Sigmoid colon (tissue), 7 donors: ENCODE data around the gene UQCRQ. TPM values are rescaled to one million over a fixed set of nuclear protein-coding genes. Genes with fewer than 3 reads are reported as not detected.

ENCODE experiments used
- DNase-seq: peaks from one replicate; pipeline ENCODE4 v3.0.0-alpha.2; 2019
- H3K27ac ChIP-seq, 4 donors: fragments of 200-600 bp; sonication (generic); one replicate each; pipeline ENCODE4 v1.5.1; 2016 to 2019; ENCODE audit warnings: mild to moderate bottlenecking in 1 of 4
- H3K27me3 ChIP-seq, 3 donors: fragments of 200-600 bp; sonication (generic); one replicate each; pipeline ENCODE4 v1.5.1; 2019; ENCODE audit warnings: mild to moderate bottlenecking in 1 of 3
- H3K36me3 ChIP-seq, 4 donors: fragments of 200-600 bp; sonication (generic); one replicate each; pipeline ENCODE4 v1.5.1; 2016 to 2019
- H3K4me1 ChIP-seq, 4 donors: fragments of 200-600 bp; sonication (generic); one replicate each; pipeline ENCODE4 v1.5.1; 2017 to 2019
- H3K4me3 ChIP-seq, 4 donors: fragments of 200-600 bp; sonication (generic); one replicate each; pipeline ENCODE4 v1.5.1; 2017 to 2019; ENCODE audit warnings: mild to moderate bottlenecking in 2 of 4, moderate library complexity in 1 of 4
- H3K9me3 ChIP-seq, 4 donors: fragments of 200-600 bp in 3 of 4; sonication (generic) in 3 of 4; one replicate each; pipeline versions ENCODE4 v1.5.1 to v1.6.1; 2013 to 2019
- EP300 ChIP-seq, 4 donors: sonication (generic); formaldehyde crosslinking; IDR thresholded peaks; one replicate each; pipeline ENCODE4 v1.6.1; 2017; ENCODE audit warnings: antibody characterized with exemption in 4 of 4
- POLR2A ChIP-seq, 2 donors: fragments of 450-650 bp; IDR thresholded peaks; one replicate each; pipeline ENCODE4 v1.6.1; 2016; ENCODE audit warnings: antibody characterized with exemption in 2 of 2, mild to moderate bottlenecking in 2 of 2, moderate library complexity in 2 of 2
- POLR2AphosphoS5 ChIP-seq, 4 donors: sonication (generic); formaldehyde crosslinking; IDR thresholded peaks; one replicate each; pipeline ENCODE4 v1.6.1; 2017; ENCODE audit warnings: antibody characterized with exemption in 4 of 4
- WGBS, 2 donors: extraction: QIAGEN DNeasy Blood & Tissue Kit; methylation state at CpG; one replicate each; pipeline ENCODE4 v1.1.7; 2013; 5-methylcytosine and 5-hydroxymethylcytosine counted together
- intact Hi-C: fragments of 100-400 bp; cut with DNase I; formaldehyde crosslinking; loops from one replicate; pipeline ENCODE4 v1.15.1; 2023
- polyA plus RNA-seq, 3 donors: library from polyadenylated mRNA; stranded (reverse); fragments of 200-250 nt; gene quantifications; one replicate each; pipeline ENCODE4 v1.2.3, GENCODE V29; 2013
- total RNA-seq, 4 donors: library from RNA; depleted of rRNA; stranded (reverse); fragments of >200 nt; gene quantifications; one replicate each; pipeline ENCODE4 v1.1.0, GENCODE V29; 2016
- TF ChIP-seq, protein P1 (sequence below), 4 experiments: fragments of 450-650 bp in 3 of 4; fragments of 200-600 bp in 1 of 4; IDR thresholded peaks; one replicate each; pipeline ENCODE4 v1.5.1; 2016 to 2019; ENCODE audit warnings: antibody characterized with exemption in 4 of 4, mild to moderate bottlenecking in 3 of 4, moderate library complexity in 2 of 4
- donor health status: healthy with polysubstance abuse.
- donor health status: Bipolar disorder and iron deficiency.
- donor health status: healthy.

The UQCRQ gene
- total and polyA plus RNA-seq, 7 donors: 113 to 936 (median 230) TPM

- no peaks in the 10 kb centered on the region for H3K27me3 ChIP-seq
- 14 to 55% methylated on average over 2 of the region's 2 CpGs for WGBS, 2 donors
- DNase-seq: no peak
- H3K9me3 ChIP-seq: no peaks in the 10 kb centered on the region
- intact Hi-C loops: no loop called here
- peak in 1 of 2 donors; percentile 28 for TF ChIP-seq POLR2A (IDR thresholded peaks at IDR 0.05)
- no peak for TF ChIP-seq POLR2AphosphoS5 (IDR thresholded peaks at IDR 0.05)
- no peaks in the 10 kb centered on the region for H3K36me3 ChIP-seq
- H3K27ac ChIP-seq: no peak overlapping the region
- H3K4me1 ChIP-seq: peaks cover 0 to 8% (median 2%) of the 10 kb centered on the region in 4 donors
- no peak overlapping the region for H3K4me3 ChIP-seq
Measured at GRCh38 chr5:132837868-132838267, 28.6 kb upstream of the UQCRQ start.

DNA sequence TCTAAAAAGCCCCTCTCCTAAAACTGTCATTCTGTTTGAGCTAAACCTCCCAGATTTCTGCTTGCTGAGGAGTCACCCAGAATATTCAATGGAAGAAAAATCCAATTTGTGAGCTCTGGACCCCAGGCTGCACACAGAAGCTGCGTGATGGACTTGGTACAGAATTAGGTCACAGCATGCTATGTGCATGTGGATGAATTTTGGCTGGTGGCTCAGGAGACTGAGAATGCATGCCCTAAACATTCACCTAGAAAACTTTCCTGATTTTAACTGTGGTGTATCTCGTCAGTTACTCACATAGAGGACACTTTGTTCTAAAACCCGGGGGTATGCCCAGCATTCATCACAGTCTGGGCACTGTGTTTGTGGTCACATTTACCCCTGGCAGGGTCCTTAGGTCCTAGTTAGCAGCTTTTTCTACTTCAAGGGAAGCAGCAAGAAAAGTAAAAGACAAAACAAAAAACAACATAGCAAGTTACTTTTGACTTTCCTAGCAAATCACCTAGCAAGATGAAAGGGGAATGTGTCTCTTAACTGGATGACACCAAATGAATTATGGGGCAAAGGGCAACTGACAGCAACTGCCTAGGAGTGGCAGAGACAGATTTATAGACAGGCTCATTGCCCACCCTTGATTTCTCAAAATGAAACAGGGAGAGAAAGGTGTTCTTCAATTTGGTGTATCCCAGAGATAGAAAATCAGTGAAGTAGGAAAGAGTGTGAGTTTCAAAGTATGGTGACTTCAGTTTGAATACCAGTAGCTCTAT lies 27.7 kb upstream of the UQCRQ start:
- no peak for DNase-seq
- peak overlapping the region in 1 of 4 donors; percentile 74 for H3K27ac ChIP-seq
- WGBS, 2 donors: 43 to 68% methylated on average over 3 of the region's 3 CpGs
- TF ChIP-seq POLR2AphosphoS5 (IDR thresholded peaks at IDR 0.05) (no peak), POLR2A (IDR thresholded peaks at IDR 0.05) (no peak), EP300 (IDR thresholded peaks at IDR 0.05) (no peak)
- TF ChIP-seq, protein P1, sequence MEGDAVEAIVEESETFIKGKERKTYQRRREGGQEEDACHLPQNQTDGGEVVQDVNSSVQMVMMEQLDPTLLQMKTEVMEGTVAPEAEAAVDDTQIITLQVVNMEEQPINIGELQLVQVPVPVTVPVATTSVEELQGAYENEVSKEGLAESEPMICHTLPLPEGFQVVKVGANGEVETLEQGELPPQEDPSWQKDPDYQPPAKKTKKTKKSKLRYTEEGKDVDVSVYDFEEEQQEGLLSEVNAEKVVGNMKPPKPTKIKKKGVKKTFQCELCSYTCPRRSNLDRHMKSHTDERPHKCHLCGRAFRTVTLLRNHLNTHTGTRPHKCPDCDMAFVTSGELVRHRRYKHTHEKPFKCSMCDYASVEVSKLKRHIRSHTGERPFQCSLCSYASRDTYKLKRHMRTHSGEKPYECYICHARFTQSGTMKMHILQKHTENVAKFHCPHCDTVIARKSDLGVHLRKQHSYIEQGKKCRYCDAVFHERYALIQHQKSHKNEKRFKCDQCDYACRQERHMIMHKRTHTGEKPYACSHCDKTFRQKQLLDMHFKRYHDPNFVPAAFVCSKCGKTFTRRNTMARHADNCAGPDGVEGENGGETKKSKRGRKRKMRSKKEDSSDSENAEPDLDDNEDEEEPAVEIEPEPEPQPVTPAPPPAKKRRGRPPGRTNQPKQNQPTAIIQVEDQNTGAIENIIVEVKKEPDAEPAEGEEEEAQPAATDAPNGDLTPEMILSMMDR (IDR thresholded peaks at IDR 0.05): no peak
- no peaks in the 10 kb centered on the region for H3K9me3 ChIP-seq
- H3K36me3 ChIP-seq: no peaks in the 10 kb centered on the region
- no peak overlapping the region for H3K4me3 ChIP-seq
- H3K4me1 ChIP-seq: peaks cover 0 to 8% (median 2%) of the 10 kb centered on the region in 4 donors
- no peaks in the 10 kb centered on the region for H3K27me3 ChIP-seq
- intact Hi-C loops: no loop called here

GRCh38 chr5:132839426-132840301 lies 26.8 kb upstream of the UQCRQ start:
- Histone ChIP-seq H3K36me3 (no peaks in the 10 kb centered on the region), H3K4me1 (peaks cover 0 to 8% (median 2%) of the 10 kb centered on the region in 4 donors), H3K9me3 (no peaks in the 10 kb centered on the region), H3K27me3 (no peaks in the 10 kb centered on the region), H3K4me3 (no peak overlapping the region), H3K27ac (peak overlapping the region; percentile 32 to 74 (median 52))
- TF ChIP-seq, protein P1 (IDR thresholded peaks at IDR 0.05): no peak
- TF ChIP-seq POLR2AphosphoS5 (IDR thresholded peaks at IDR 0.05) (no peak), EP300 (IDR thresholded peaks at IDR 0.05) (no peak), POLR2A (IDR thresholded peaks at IDR 0.05) (no peak)
- intact Hi-C loops: no loop called here
- WGBS, 2 donors: 21 to 69% methylated on average over 8 of the region's 8 CpGs
- no peak for DNase-seq

GRCh38 chr5:132840313-132840712 lies 26.1 kb upstream of the UQCRQ start:
- Histone ChIP-seq H3K36me3 (no peaks in the 10 kb centered on the region), H3K27me3 (no peaks in the 10 kb centered on the region), H3K4me1 (peaks cover 0 to 8% (median 2%) of the 10 kb centered on the region in 4 donors), H3K9me3 (no peaks in the 10 kb centered on the region), H3K4me3 (no peak overlapping the region), H3K27ac (peak overlapping the region; percentile 6 to 74 (median 52))
- intact Hi-C loops: no loop called here
- 17 to 54% methylated on average over 3 of the region's 3 CpGs for WGBS, 2 donors
- no peak for DNase-seq
- TF ChIP-seq POLR2AphosphoS5 (IDR thresholded peaks at IDR 0.05) (no peak), EP300 (IDR thresholded peaks at IDR 0.05) (no peak), POLR2A (IDR thresholded peaks at IDR 0.05) (no peak)
- TF ChIP-seq, protein P1 (IDR thresholded peaks at IDR 0.05): no peak

DNA sequence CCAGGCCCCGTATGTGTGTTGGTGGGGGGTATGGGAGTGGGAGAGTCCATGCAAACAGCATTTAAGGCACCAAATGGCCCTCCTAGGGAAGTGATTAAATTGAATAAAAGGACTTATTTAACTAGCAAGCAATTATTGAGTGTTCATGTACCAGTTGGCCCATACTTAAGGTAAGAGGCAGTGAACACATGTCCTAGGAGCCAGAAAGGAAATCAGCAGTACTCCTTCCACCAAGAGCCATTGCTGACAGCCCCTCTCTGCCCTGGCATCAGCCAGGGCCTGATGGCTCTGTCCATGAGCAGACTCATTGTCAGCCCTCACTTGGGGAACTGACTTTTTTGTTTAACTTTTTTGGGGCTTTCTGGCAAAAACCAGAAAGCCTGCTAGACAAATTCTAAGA lies 25.5 kb upstream of the UQCRQ start:
- Histone ChIP-seq H3K27me3 (no peaks in the 10 kb centered on the region), H3K9me3 (no peaks in the 10 kb centered on the region), H3K4me3 (no peak overlapping the region), H3K27ac (peak overlapping the region in 2 of 4 donors; percentile 56 to 74), H3K4me1 (peaks cover 0 to 8% (median 2%) of the 10 kb centered on the region in 4 donors), H3K36me3 (no peaks in the 10 kb centered on the region)
- intact Hi-C loops: no loop called here
- TF ChIP-seq, protein P1 (IDR thresholded peaks at IDR 0.05): no peak
- TF ChIP-seq POLR2AphosphoS5 (IDR thresholded peaks at IDR 0.05): no peak
- no peak for TF ChIP-seq POLR2A (IDR thresholded peaks at IDR 0.05)
- no peak for TF ChIP-seq EP300 (IDR thresholded peaks at IDR 0.05)
- DNase-seq: no peak
- WGBS, 2 donors: 36 to 70% methylated on average over 1 of the region's 1 CpG
